ENCODE data around the gene SYT5.

The SYT5 gene

DNA sequence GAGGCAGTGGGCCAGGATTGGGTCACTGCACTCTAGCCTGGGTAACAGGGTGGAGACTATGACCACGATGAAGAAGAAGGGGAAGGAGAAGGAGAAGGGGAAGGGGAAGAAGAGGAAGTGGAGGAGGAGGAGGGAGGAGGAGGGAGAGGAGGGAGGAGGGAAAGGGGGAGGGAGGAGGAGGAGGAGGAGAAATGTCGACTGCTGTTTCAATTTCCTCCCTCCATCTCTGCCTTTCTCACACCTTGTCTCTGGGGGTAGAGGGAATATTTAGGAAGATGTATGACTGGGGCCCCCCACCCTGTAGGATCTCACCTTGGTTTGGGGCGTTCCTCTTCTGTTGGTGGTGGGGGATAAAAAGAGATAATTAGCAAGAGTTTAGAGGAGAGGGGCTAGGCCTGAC lies 34.9 kb downstream of the SYT5 start:
- DNase-seq, result no peak

DNA sequence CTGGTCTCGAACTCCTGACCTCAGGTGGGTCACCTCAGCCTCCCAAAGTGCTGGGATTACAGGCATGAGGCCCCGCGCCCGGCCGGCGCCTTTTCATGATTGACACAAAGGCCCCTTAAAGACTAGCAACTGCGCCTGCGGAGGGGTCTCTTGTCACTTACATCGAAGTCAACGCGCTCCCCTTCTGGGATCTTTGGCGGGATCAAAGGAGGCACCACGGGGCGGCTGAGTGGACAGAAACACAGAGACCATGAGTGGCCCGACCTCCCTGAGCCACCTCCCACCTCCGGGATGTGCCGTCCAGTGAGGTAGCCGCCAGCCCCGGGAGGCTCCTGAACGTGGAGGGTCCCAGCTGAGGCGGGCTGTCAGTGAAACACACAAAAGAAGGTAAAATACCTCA lies 38.4 kb downstream of the SYT5 start:
- DNase-seq, result no peak

DNA sequence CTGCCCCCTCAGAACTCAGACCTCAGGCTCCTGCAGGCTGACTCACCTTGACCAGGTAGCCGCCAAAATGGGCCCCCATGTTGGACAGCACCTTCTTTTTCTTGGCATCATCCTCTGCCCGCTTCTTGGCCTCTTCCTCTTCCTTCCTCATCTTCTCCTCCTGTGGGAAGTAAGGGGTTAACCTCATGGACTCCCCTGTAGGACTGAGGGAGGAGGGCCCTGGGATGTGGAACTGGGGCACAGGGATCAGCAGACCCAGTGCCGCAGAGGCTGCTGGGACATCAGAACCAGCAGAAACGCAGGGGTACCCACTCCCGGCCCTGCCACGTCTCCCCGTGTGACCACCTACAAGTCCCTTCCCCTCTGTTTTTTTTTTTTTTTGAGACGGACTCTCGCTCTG lies 42.2 kb downstream of the SYT5 start:
- DNase-seq, result no peak

DNA sequence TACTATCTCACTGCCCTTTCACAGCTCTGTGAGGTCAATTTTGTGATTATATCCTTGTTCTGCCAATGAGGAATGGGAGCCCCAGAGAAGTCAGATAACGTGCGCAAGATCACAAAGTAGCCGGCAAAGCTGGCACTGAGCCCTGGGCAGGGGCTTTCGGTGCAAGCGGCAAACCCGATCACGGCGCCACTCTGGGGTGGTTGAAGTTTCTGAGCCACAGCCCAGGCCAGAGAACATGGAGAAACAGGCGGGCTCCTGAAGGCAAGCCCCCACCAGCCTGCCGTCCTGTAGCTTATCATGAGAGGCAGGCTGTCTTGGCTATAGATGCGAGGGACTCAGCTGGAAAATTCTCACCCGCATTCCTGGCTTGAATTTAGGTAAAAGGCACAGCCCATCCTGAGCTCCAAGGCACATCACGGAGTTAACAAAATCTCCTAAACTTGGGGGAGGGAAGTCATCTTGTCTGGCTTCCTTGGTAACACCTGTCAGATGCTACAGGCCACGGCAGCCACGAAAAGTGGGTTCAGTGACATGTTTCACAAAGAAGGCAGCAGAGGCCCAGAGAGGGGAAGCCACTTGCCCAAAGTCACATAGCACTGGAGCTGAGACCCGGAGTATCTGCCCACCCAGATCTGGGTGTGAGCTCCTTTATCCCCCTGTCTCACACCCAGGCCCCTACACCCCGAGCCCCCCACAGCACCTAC lies 43.5 kb downstream of the SYT5 start:
- DNase-seq, result no peak

DNA sequence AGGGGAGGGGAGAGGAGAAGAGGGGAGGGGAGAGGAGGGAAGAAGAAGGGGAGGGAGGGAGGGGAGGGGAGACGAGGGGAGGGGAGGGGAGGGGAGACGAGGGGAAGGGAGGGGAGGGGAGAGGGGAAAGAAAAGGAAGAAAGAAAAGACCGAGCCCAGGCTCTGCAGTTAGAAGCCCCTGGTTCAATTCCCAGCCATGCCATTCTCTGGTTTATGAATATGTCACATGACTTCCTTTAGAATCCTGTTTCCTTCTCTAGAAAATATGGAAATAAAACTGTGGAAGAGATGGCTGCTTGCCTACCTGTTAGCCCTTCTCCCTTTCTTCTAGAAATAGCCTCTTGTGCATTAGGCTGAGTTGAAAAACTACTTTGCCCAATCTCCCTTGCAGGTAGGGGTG lies 45.4 kb downstream of the SYT5 start:
- no peak for DNase-seq

DNA sequence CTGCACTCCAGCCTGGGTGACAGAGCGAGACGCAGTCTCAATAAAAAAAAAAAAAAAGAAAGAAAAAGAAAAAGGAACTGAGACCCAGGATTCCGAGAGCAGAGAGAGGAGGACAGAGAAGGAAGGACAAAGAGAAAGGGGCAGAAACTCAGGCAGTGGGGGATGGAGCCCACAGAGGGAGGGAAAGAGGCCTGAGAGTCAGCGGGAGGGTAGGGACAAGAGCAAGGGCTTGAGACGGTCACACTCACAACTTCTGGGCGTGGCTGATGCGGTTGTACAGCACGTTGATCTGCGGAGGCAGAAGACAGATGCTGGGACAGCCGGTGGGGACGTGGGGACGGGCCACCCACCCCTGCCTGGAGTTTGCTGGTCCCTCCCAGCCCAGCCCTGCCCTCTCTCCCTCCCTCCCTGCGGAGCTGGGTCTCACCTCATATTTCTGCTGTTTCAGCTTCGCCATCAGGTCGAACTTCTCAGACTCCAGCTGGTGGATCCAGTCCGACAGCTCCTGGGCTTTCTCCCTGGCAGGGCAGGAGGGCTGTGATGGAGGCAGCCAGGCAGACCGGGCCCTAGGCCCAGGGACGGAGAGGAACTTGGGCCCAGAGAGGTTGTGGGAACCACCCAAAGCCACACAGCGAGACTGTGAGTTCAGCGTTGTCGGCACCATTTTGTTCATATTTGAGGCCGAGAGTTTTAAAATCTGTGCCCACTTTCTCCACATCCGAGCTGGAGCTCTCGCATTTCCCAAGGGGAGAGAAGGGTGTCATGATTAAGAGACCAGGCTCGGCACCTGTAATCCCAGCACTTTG lies 46.2 kb downstream of the SYT5 start:
- DNase-seq, result no peak

DNA sequence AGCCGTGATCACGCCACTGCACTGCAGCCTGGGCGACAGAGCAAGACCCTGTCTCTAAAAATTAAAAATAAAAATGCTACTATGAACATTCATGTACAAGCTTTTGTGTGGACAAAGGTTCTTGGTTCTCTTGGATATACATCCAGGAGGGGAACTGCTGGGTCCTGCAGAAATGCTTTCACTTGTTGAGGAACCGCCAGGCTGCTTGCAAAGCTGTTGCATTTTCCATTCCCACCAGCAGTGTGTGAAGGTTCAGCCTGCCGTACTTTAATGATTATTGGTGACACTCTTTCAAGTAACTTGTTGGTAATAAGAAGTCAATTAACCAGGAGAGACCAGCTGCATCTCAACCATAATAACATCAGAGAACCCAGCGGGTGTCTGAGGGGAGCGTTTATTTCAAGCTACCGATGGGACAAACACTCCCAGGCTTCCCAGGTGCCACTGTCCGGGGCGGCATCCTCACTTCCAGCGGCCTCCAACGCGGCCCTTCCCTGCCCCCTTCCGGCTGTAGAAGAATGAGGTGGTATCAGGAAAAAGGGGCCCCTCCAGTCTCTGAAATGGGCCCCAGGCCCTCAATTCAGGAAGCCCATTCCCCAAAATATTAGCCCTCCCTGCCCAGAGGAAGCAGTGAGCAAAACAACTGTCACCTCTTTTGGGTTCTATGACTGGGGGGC lies 47.5 kb downstream of the SYT5 start:
- no peak for DNase-seq

DNA sequence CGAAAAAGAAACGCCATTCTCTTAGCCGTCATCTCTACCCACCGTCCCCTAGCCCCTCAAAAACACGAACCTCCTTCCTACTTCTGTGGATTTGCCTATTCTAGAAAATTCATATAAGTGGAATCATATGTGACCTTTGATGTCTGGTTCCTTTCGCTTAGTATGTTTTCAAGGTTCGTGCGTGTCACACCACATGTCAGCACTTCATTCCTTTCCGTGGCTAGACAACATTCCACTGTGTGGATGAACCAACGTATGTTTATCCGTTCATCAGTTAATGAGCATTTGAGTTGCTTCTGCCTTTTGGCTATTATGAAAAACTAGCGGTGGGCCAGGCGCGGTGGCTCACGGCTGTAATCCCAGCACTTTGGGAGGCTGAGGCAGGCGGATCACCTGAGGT lies 48.7 kb downstream of the SYT5 start:
- no peak for DNase-seq

All from hippocampal formation (tissue), 2 donors.